Endothelial cell of umbilical vein (primary cell): ENCODE data around the gene GOLGA8M. TPM values are rescaled to one million over a fixed set of nuclear protein-coding genes. Genes with fewer than 3 reads are reported as not detected.
"Not testable (repeated sequence)": the region's sequence is repeated elsewhere in the genome, so short reads cannot be mapped to it uniquely, and the experiment has no call there.

ENCODE experiments used
- BruUV-seq: library from RNA; stranded (reverse); fragments of 400-500 nt; replicated peaks from 2 replicates; lab custom pipeline; 2021; lab: Mats Ljungman, UMichigan
- CTCF ChIA-PET: fragments of 300-600, 350-600 bp; sonication (Branson Sonifier 250); formaldehyde crosslinking; loops from one replicate; lab custom pipeline; 2021; ENCODE audit warnings: antibody characterized with exemption, inconsistent platforms; lab: Charles Lee
- POLR2A ChIA-PET: fragments of 300-600, 350-600 bp; sonication (Branson Sonifier 250); formaldehyde crosslinking; loops from one replicate; lab custom pipeline; 2021; ENCODE audit warnings: antibody characterized with exemption, inconsistent platforms; lab: Charles Lee
- DNase-seq: peaks from one replicate; pipeline ENCODE4 v3.0.0-alpha.2; 2011; ENCODE audit warnings: low read depth, low spot score
- FAIRE-seq: peaks from 2 replicates; lab custom pipeline; 2011; peaks lifted over from hg19 to GRCh38; lab: Jason Lieb, UNC
- H2AFZ ChIP-seq: 2 replicates; pipeline ENCODE4 v1.6.0; 2012; ENCODE audit warnings: low read depth, low read length, control low read depth, inconsistent platforms
- H3K27ac ChIP-seq: 2 replicates; pipeline ENCODE4 v1.5.1; 2011; ENCODE audit warnings: low read depth, mild to moderate bottlenecking, control low read depth, low read length, moderate library complexity; ENCODE audit not compliant: insufficient read depth
- H3K27me3 ChIP-seq, 2 experiments: 2 replicates each; pipeline versions ENCODE4 v1.6.0 to v1.6.1; 2011; ENCODE audit warnings: low read length in 2 of 2, mixed read lengths in 1 of 2; ENCODE audit not compliant: control insufficient read depth in 2 of 2, insufficient read depth in 2 of 2
- H3K36me3 ChIP-seq, 2 experiments: 2 replicates in 1 of 2; 3 replicates in 1 of 2; pipeline ENCODE4 v1.5.1; 2011; ENCODE audit warnings: low read length in 2 of 2, mild to moderate bottlenecking in 1 of 2, moderate library complexity in 1 of 2; ENCODE audit not compliant: control insufficient read depth in 2 of 2, insufficient read depth in 2 of 2; ENCODE audit errors: extremely low read depth in 1 of 2
- H3K4me1 ChIP-seq: 3 replicates; pipeline ENCODE4 v1.5.1; 2011; ENCODE audit warnings: mild to moderate bottlenecking, low read length; ENCODE audit not compliant: control insufficient read depth, insufficient read depth; ENCODE audit errors: extremely low read depth
- H3K4me2 ChIP-seq: 2 replicates; pipeline ENCODE4 v1.6.1; 2011; ENCODE audit warnings: low read length, control low read depth, mixed read lengths; ENCODE audit not compliant: insufficient read depth
- H3K4me3 ChIP-seq, 3 experiments: fragments of 200-600 bp in 1 of 3; sonication (generic), shearing (Covaris generic) in 1 of 3; replicated peaks in 1 of 3; 2 replicates each; pipeline ENCODE4 v1.5.1; 2011 to 2016; ENCODE audit warnings: control low read depth in 3 of 3, low read length in 3 of 3, mild to moderate bottlenecking in 2 of 3, inconsistent platforms in 1 of 3, low read depth in 1 of 3, moderate library complexity in 1 of 3; ENCODE audit not compliant: insufficient read depth in 1 of 3
- H3K79me2 ChIP-seq: 2 replicates; pipeline ENCODE4 v1.6.0; 2012; ENCODE audit warnings: low read length, inconsistent platforms; ENCODE audit not compliant: control insufficient read depth, insufficient read depth
- H3K9ac ChIP-seq: replicated peaks from 2 replicates; pipeline ENCODE3; 2011; ENCODE audit warnings: low read length, control low read depth; ENCODE audit not compliant: insufficient read depth; ENCODE audit errors: extremely low read depth
- H3K9me1 ChIP-seq: replicated peaks from 3 replicates; pipeline ENCODE4 v1.6.0; 2011; ENCODE audit warnings: mild to moderate bottlenecking, low read length; ENCODE audit not compliant: control insufficient read depth, insufficient read depth; ENCODE audit errors: extremely low read depth
- H3K9me3 ChIP-seq: replicated peaks from 2 replicates; pipeline ENCODE4 v1.5.1; 2012; ENCODE audit warnings: low read length, inconsistent platforms; ENCODE audit not compliant: control insufficient read depth, insufficient read depth
- H4K20me1 ChIP-seq: replicated peaks from 2 replicates; pipeline ENCODE3; 2011; ENCODE audit warnings: mild to moderate bottlenecking, low read length; ENCODE audit not compliant: control insufficient read depth, insufficient read depth; ENCODE audit errors: extremely low read depth
- dilution Hi-C: fragments of 300-500 bp; cut with MboI; formaldehyde crosslinking; loops from one replicate; pipeline ENCODE4 v1.15.0; 2019; ENCODE audit warnings: low sequenced_read_pairs; ENCODE audit not compliant: extremely low pct_ligation_motif_present
- intact Hi-C: fragments of 100-400 bp; cut with micrococcal nuclease; formaldehyde crosslinking; loops from one replicate; pipeline ENCODE4 v1.10.0; 2022
- polyA plus RNA-seq, 4 experiments: library from polyadenylated mRNA; depleted of rRNA in 3 of 4; stranded (reverse) in 3 of 4; unstranded in 1 of 4; fragments of >200 nt; gene quantifications; 2 replicates each; pipeline versions ENCODE4 v1.2.1 to v1.2.3, GENCODE V29; 2011 to 2012; ENCODE audit warnings: missing spikeins in 1 of 4
- total RNA-seq: library from RNA; stranded (reverse); gene quantifications from 2 replicates; pipeline ENCODE4 v1.2.3, GENCODE V29; 2021

GOLGA8M gene
- total and polyA plus RNA-seq, 2 donors (not counting 3 experiments of a cell fraction or from before 2014, with no cell fraction given), result 0.26 to 1.6 TPM

GRCh38 chr15:28718576-28718975 lies 6.4 kb upstream of the GOLGA8M start:
- dilution Hi-C loops, result not testable (repeated sequence)

GRCh38 chr15:28714176-28714575 lies 2.0 kb upstream of the GOLGA8M start:
- dilution Hi-C loops, H3K36me3 ChIP-seq, H3K79me2 ChIP-seq, H3K9ac ChIP-seq, H4K20me1 ChIP-seq, CTCF ChIA-PET, intact Hi-C loops, H3K9me1 ChIP-seq, FAIRE-seq, H3K27me3 ChIP-seq, POLR2A ChIA-PET, H3K27ac ChIP-seq, H3K9me3 ChIP-seq, H3K4me3 ChIP-seq, H2AFZ ChIP-seq, H3K4me2 ChIP-seq, DNase-seq, H3K4me1 ChIP-seq, BruUV-seq: not testable (repeated sequence)

More at GRCh38 chr15:28718576-28718975, 6.4 kb upstream of the GOLGA8M start:
- H3K79me2 ChIP-seq, H3K27me3 ChIP-seq, H3K4me2 ChIP-seq, H3K9ac ChIP-seq, H3K27ac ChIP-seq, intact Hi-C loops, H3K4me1 ChIP-seq, H3K9me1 ChIP-seq, H3K36me3 ChIP-seq, BruUV-seq, FAIRE-seq, POLR2A ChIA-PET, H3K9me3 ChIP-seq, H2AFZ ChIP-seq, CTCF ChIA-PET, DNase-seq, H4K20me1 ChIP-seq, H3K4me3 ChIP-seq: not testable (repeated sequence)

- CTCF ChIA-PET, BruUV-seq, H3K9ac ChIP-seq, H3K4me1 ChIP-seq, FAIRE-seq, H3K4me2 ChIP-seq, H3K27ac ChIP-seq, POLR2A ChIA-PET, H3K79me2 ChIP-seq, H3K9me3 ChIP-seq, H2AFZ ChIP-seq, H3K36me3 ChIP-seq, DNase-seq, H4K20me1 ChIP-seq, H3K4me3 ChIP-seq, H3K9me1 ChIP-seq, dilution Hi-C loops, intact Hi-C loops, H3K27me3 ChIP-seq: not testable (repeated sequence)
Observed at GRCh38 chr15:28703927-28704326, 8.3 kb downstream of the GOLGA8M start.

- H3K27ac ChIP-seq, H3K4me2 ChIP-seq, H3K79me2 ChIP-seq, H4K20me1 ChIP-seq, BruUV-seq, H3K27me3 ChIP-seq, H2AFZ ChIP-seq, H3K4me3 ChIP-seq, H3K9ac ChIP-seq, POLR2A ChIA-PET, DNase-seq, H3K9me3 ChIP-seq, CTCF ChIA-PET, FAIRE-seq, H3K4me1 ChIP-seq, intact Hi-C loops, H3K9me1 ChIP-seq, H3K36me3 ChIP-seq, dilution Hi-C loops: not testable (repeated sequence)
Observed at GRCh38 chr15:28702427-28702826, 9.8 kb downstream of the GOLGA8M start.
